ENCODE data around the gene SDC4.
A peak's percentile ranks its signal among the peaks of the same experiment; 100 is the strongest.

The SDC4 gene

DNA sequence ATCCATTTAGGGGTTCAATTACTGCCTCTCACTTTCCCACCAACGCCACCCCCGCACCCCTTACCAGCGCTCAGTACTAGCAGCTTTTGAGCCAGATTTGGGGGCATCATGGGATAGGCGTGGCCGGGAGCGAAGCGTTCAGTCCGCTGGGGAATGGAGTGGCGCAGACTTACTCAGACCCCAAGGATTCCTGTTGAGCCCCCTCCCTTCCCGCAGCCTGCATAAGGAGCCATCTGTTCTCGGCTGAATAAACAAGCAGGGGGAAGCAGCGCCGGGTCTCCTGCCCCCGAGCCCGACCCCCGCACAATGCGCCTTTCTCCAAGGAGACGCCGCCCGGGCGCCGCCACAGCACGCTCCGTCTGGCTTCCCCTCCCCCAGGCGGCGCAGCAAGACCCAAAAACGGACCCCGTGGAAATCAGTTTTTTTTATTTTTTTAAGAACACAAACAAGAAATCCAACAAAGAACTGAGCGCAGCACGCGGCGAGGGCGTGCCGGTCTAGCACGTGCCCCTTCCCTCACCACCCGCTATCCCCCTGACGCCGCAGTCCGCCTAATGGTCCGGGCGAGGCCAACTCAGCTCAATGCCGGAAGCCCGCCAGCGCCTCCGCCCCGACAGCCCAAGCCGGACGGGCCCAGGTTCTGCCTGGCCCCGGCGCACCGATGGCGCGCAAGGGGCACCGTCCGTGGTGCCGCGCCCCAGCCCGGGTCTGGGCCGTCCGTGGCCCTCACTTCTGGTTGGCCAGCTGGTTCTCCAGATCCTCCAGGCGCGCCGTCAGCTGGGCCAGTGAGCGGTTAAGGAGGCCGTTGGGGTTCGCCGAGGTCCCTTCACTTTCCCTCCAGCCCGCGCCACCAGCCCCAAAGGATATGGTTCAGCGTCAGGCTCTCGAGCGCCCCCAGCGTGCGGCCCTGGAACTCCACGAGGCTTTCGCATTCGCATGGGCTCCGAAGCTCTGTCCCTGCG lies 54.9 kb downstream of the SDC4 start:
- TF ChIP-seq, protein P1, sequence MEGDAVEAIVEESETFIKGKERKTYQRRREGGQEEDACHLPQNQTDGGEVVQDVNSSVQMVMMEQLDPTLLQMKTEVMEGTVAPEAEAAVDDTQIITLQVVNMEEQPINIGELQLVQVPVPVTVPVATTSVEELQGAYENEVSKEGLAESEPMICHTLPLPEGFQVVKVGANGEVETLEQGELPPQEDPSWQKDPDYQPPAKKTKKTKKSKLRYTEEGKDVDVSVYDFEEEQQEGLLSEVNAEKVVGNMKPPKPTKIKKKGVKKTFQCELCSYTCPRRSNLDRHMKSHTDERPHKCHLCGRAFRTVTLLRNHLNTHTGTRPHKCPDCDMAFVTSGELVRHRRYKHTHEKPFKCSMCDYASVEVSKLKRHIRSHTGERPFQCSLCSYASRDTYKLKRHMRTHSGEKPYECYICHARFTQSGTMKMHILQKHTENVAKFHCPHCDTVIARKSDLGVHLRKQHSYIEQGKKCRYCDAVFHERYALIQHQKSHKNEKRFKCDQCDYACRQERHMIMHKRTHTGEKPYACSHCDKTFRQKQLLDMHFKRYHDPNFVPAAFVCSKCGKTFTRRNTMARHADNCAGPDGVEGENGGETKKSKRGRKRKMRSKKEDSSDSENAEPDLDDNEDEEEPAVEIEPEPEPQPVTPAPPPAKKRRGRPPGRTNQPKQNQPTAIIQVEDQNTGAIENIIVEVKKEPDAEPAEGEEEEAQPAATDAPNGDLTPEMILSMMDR (IDR thresholded peaks at IDR 0.05; ENCODE audit: control insufficient read depth, insufficient read depth, low read depth, low read length, missing control alignments): peak; percentile 98
- DNase-seq (ENCODE audit: low read depth): no peak
- peak overlapping the region; percentile 49 for H3K4me3 ChIP-seq (ENCODE audit: control insufficient read depth, low read depth, low read length)

GRCh38 chr20:45292343-45292742 lies 55.9 kb downstream of the SDC4 start:
- H3K4me3 ChIP-seq (ENCODE audit: control insufficient read depth, low read depth, low read length): no peak overlapping the region
- DNase-seq (ENCODE audit: low read depth): no peak
- TF ChIP-seq, protein P1 (IDR thresholded peaks at IDR 0.05; ENCODE audit: control insufficient read depth, insufficient read depth, low read depth, low read length, missing control alignments): no peak

DNA sequence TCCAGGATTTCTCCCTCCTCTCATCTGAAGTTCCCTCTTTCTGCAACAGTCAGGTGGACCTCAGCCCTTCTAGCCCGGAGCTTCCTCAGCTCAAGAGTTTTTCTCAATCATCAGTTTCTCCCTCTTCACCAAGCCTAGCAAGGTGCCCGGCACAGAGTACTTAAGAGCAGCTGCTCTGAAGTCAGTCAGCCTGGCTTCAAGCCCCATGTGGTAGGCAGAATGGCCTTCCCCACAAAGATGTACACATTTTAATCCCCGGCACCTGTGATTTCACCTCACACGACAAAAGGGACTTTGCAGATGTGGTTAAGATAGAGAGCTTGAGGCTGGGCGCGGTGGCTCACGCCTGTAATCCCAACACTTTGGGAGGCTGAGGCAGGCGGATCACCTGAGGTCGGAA lies 56.7 kb downstream of the SDC4 start:
- no peak for DNase-seq (ENCODE audit: low read depth)
- no peak overlapping the region for H3K4me3 ChIP-seq (ENCODE audit: control insufficient read depth, low read depth, low read length)
- TF ChIP-seq, protein P1 (IDR thresholded peaks at IDR 0.05; ENCODE audit: control insufficient read depth, insufficient read depth, low read depth, low read length, missing control alignments): no peak

DNA sequence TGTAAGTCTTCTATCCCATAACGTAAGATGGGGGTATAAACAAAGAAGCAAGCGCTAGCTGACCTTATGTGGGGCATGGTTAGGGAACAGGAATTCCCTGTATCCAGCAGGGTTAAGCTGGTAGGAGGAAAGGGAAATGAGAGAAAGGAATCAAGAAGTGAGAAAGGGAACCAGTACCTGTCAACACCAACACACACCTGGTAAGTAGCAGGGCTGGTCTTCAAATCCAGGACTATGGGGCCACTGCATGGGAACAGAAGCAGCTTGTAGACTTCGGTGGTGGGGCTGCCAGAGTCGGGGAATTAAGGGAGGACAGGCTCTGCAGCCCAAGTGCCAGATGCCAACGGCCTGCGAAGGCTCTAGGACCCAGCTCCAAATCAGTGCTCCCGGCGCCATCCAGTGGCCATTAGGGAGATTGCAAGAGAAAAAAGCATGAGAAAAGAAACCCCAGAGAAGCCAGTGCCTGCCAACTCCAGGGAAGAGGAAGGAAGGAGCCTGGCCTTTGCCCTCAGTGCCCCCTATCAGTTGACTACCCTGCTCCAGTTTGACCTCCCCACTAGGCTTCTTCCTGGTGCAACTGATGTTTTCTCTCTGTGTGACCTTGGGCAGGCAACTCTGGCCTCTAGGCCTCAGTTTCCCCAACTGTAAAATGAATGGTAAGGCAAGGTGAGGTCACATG lies 57.4 kb downstream of the SDC4 start:
- no peak overlapping the region for H3K4me3 ChIP-seq (ENCODE audit: control insufficient read depth, low read depth, low read length)
- peak; percentile 23 for DNase-seq (ENCODE audit: low read depth)
- TF ChIP-seq, protein P1 (IDR thresholded peaks at IDR 0.05; ENCODE audit: control insufficient read depth, insufficient read depth, low read depth, low read length, missing control alignments): peak; percentile 93

DNA sequence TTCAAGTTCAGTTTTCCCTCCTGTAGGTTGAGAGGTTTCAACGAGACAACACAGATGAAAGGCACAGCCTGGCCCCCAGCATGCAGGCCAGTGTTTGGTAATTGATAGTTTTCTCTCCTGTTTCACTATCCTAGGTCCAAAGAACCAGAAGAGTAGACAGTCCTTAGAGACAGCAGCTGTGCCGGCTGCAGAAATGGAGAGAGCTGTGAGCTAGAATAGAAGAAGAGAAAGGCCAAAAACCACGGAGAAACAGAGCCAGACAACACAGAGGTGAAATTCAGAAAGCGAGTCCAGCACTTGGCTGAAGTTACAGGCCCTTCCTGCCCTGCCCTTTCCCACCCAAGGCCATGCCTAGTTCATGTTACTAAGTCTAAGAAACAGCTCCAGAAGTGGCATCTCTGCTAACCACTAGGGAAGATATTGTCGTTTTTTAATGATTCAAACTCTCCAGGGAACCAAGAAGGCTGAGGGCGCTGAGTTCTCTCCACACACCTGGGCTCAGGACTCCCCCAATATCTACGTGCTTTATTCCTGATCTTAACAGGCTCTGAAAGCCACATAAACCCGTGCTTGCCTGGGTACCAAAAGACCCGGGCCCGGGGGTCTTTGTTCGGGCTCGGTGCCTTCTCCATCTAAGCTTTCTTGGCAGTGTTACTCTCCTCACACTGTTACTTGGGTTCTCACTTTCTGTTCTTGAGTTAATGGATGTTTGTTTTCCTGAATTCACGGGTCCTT lies 58.1 kb downstream of the SDC4 start:
- TF ChIP-seq, protein P1 (IDR thresholded peaks at IDR 0.05; ENCODE audit: control insufficient read depth, insufficient read depth, low read depth, low read length, missing control alignments): no peak
- DNase-seq (ENCODE audit: low read depth): no peak
- H3K4me3 ChIP-seq (ENCODE audit: control insufficient read depth, low read depth, low read length): no peak overlapping the region

GRCh38 chr20:45288860-45289259 lies 59.4 kb downstream of the SDC4 start:
- DNase-seq (ENCODE audit: low read depth): no peak
- TF ChIP-seq, protein P1 (IDR thresholded peaks at IDR 0.05; ENCODE audit: control insufficient read depth, insufficient read depth, low read depth, low read length, missing control alignments): no peak
- no peak overlapping the region for H3K4me3 ChIP-seq (ENCODE audit: control insufficient read depth, low read depth, low read length)
